ENCODE results near the gene OTX2. TPM values are rescaled to one million over a fixed set of nuclear protein-coding genes. Genes with fewer than 3 reads are reported as not detected.
A peak's percentile ranks its signal among the peaks of the same experiment; 100 is the strongest.

Gene OTX2
- total RNA-seq: not detected

DNA sequence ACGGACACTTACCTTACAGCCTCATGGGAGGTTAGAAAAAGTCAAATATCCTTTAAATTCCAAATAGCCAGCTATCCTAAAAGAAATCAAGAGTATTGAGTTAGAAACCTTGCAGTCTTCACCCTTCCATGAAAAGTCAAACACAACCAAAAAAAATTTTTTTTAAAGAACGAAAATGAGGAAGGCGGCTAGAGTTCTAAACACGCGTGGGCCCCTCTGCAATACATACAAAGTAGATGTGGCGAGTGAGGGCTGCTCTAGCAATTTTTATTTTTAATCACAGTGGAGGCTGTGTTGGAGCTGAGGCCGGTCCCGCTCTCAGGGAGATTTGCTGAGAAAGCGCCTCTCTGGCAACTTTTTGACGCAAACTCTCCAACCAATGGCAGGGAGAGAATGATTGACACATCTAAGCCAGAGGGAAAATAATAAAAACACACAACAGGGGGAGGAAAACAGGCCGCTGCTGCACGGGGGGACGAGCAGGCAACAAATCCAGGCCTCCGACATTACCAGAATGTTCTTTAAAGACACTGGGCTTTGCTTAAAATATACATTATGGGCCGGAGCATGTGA is at the start of gene OTX2:
Gene OTX2, minus strand, starts transcription at position 333 of the 573 bp plus-strand sequence. CDS start 5,023 bp downstream, outside the sequence.
- Mint-ChIP-seq H3K4me3 (peak within 1 kb of the TSS; percentile 42), H3K4me1 (peaks cover 11% of the 10 kb centered on the region), H3K36me3 (ENCODE audit: low read depth) (peaks cover 24% of the 10 kb centered on the region), H3K27me3 (peaks cover 81% of the 10 kb centered on the region), H3K27ac (peak within 1 kb of the TSS; percentile 34), H3K9me3 (peaks cover 5% of the 10 kb centered on the region)
- DNase-seq: no peak
- ChIA-PET POLR2A (no interaction called here), CTCF (no interaction called here)

DNA sequence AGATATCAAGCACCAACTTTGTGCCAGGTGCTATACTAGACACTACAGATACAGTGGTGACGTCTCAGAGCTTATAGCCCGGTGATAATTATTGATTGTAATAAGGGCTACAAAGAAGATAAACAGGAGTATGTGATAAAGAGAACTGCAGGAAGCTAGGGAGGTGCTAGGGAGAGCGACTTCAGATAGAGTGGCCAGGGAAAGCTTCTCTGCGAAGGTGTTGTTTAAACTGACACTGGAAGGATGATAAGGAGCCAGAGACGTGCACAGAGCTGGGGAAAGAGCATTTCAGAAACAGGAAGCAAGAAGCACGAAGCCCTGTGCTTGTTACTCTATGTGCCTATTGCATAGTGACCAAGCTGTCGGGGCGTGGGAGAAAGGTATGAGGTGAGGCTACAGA is 48.1 kb upstream of the OTX2 start:
- DNase-seq: no peak
- Mint-ChIP-seq H3K36me3 (ENCODE audit: low read depth) (no peaks in the 10 kb centered on the region), H3K27ac (no peak overlapping the region), H3K9me3 (no peaks in the 10 kb centered on the region), H3K4me1 (no peaks in the 10 kb centered on the region), H3K4me3 (no peak overlapping the region), H3K27me3 (peaks cover 28% of the 10 kb centered on the region)
- CTCF ChIA-PET: no interaction called here
- POLR2A ChIA-PET: no interaction called here

DNA sequence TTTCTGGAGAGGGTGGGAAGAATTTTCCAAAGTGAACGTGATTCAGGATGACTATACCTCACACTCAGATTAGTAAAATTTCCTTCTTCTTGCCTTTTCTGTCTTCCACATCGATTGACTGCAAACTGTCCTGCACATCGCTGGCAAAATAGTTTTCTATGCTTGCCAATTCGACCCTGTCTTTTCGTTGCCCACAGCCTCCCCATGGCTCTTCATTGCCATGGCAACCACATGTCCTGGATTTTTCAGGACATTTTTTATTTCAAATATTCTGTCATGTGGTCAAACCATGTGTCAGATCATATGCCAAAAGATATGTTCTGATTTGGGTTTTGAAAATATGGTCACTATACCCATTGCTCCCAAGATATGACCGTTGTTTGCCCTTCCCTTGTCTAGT is 46.9 kb upstream of the OTX2 start:
- Mint-ChIP-seq H3K36me3 (ENCODE audit: low read depth) (no peaks in the 10 kb centered on the region), H3K27me3 (peaks cover 28% of the 10 kb centered on the region), H3K4me3 (no peak overlapping the region), H3K4me1 (no peaks in the 10 kb centered on the region), H3K9me3 (no peaks in the 10 kb centered on the region), H3K27ac (no peak overlapping the region)
- CTCF ChIA-PET: no interaction called here
- POLR2A ChIA-PET: no interaction called here
- no peak for DNase-seq

DNA sequence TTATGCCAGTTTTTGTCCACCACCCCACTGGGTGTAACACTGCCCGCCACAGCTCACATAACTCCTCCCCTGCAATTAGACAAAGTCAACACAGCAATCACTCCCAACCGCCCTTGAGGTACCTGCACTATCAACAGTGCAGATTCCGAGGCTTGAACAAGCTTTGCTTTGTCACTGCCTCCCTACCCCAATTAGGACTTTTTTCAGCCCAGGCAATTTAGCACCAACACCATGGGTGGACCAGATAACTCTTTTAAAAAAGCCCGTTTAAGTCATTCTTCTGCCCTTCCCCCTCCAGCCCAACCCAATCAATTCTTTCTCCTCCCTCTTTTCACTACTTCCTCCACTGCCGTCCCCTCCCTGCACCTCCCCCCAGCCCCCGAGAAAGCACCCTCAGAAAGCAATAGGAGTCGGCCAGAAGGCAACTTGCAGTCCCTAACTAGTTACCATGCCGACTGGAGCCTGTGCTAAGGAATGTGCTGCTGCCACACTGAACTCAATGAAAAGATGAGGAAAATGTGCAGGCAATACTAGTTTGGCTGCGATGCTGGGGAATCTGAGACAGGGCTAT is 45.7 kb upstream of the OTX2 start:
- Mint-ChIP-seq H3K27ac (no peak overlapping the region), H3K9me3 (peaks cover 3% of the 10 kb centered on the region), H3K27me3 (peaks cover 31% of the 10 kb centered on the region), H3K36me3 (ENCODE audit: low read depth) (no peaks in the 10 kb centered on the region), H3K4me3 (no peak overlapping the region), H3K4me1 (no peaks in the 10 kb centered on the region)
- ChIA-PET POLR2A (no interaction called here), CTCF (no interaction called here)
- no peak for DNase-seq

DNA sequence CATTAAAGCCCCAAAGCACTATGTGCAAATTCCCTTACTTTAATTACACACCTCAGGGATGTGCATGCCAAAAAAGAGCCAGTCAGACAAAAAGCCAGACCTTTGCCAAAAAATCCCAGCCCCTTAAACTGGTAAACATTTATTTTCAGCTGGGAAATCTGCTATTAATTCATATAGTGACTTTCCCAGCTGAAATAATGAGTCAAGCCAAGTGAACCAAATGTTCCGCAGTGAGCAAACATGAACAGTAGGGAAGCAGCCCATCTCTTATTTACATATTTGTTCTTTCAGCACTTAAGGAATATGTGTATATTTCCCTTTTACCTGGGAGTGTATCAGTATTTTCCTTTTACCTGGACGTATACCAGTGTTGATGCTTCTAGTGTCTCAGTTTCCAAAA is 44.0 kb upstream of the OTX2 start:
- POLR2A ChIA-PET: no interaction called here
- H3K27ac Mint-ChIP-seq: no peak overlapping the region
- no peaks in the 10 kb centered on the region for H3K4me1 Mint-ChIP-seq
- H3K27me3 Mint-ChIP-seq: peaks cover 24% of the 10 kb centered on the region
- H3K9me3 Mint-ChIP-seq: peaks cover 4% of the 10 kb centered on the region
- no peak for DNase-seq
- no peaks in the 10 kb centered on the region for H3K36me3 Mint-ChIP-seq (ENCODE audit: low read depth)
- no peak overlapping the region for H3K4me3 Mint-ChIP-seq
- CTCF ChIA-PET: no interaction called here

DNA sequence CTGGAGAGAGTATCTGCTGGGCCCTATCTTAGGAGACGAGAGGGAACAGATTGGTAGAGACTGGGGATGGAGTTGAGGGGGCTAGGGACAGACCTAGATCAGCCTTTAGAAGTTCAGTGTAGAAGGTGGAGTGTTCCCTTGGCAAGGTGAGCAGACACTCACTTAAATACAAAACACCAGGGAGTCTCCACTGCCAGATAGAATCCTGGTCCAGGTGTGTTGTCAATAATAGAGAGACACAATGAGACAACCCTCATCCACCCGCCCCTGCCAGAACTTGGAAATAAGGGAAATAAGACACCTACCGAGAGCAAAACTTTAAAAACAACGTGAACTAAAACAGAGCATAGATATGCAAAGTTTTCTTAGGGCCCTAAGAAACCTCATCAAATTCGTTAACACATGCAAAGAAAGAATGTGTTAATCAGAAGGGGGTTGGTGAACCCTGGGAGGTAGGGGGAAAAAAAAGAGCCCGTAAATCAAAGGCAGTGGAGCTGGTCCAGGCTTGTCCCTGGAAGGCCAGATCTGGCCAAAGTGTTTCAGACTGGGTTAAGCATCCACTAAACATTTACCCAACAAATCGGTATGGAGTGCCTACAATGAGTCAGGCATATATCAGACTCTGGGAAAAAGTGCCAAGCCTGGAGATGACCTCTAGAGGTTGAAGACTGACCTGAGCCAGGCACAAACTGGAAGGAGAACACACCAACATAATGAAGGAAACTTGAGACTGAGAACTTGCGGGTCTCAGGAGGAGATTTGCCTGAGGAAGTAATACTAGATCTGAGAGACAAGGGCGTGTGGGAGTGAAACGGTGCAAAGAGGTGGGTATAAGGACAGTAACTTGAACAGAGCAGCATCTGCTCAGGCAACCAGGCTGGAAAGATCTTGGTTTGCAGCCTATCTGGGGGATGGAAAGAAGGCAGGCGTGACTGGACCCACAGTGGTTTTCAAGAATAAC is 37.0 kb upstream of the OTX2 start:
- ChIA-PET POLR2A (no interaction called here), CTCF (no interaction called here)
- Mint-ChIP-seq H3K4me1 (no peaks in the 10 kb centered on the region), H3K27ac (no peak overlapping the region), H3K36me3 (ENCODE audit: low read depth) (no peaks in the 10 kb centered on the region), H3K9me3 (peaks cover 4% of the 10 kb centered on the region), H3K27me3 (peaks cover 9% of the 10 kb centered on the region), H3K4me3 (no peak overlapping the region)
- no peak for DNase-seq

DNA sequence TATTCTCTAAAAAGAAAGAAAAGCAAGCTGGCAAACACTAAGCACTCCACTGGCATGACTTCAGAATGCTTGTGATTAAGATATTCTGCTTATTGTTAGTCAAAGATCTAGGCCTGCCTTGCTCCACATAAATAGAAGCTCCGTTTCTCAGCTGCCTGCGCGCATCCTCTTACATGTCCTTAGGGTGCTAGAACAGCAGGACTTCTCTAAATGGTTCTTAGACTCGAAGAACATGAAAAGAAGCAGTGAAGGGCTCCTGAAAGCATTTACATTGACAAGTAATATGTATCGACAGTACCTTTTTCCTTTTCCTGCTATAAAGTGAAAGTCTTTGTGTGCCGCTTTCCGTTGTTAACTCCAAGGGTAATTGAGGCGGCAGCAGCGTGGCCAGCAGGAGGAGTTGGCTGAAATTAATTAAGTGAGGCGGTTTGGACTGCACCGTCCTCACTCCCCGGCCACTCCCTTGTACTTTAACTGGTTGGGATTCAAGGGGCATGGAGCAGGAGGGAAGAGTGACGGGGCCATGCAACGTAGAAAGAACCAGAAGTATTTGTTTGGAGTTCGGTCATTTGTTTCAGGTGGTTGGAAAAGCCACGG is 34.2 kb upstream of the OTX2 start:
- ChIA-PET POLR2A (no interaction called here), CTCF (no interaction called here)
- no peaks in the 10 kb centered on the region for H3K4me1 Mint-ChIP-seq
- no peak overlapping the region for H3K27ac Mint-ChIP-seq
- H3K4me3 Mint-ChIP-seq: no peak overlapping the region
- peaks cover 6% of the 10 kb centered on the region for H3K27me3 Mint-ChIP-seq
- H3K36me3 Mint-ChIP-seq (ENCODE audit: low read depth): no peaks in the 10 kb centered on the region
- no peak for DNase-seq
- H3K9me3 Mint-ChIP-seq: no peaks in the 10 kb centered on the region

DNA sequence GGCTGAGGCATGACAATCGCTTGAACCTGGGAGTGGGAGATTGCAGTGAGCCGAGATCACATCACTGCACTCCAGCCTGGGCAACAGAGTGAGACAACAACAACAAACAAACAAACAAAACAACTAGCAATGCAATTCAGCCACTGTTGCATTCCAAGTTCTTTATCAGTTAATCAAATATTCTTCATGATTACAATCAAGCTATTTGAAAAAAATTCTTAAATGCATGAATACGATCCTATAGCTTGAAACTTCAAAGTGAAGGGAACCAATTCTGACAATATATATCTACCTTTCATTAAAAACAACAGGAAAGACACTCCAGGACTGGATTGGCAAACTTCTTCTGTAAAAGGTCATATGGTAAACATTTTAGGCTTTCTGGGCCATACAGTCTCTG is 31.3 kb upstream of the OTX2 start:
- H3K36me3 Mint-ChIP-seq (ENCODE audit: low read depth): no peaks in the 10 kb centered on the region
- H3K27ac Mint-ChIP-seq: no peak overlapping the region
- H3K4me3 Mint-ChIP-seq: no peak overlapping the region
- H3K4me1 Mint-ChIP-seq: no peaks in the 10 kb centered on the region
- H3K27me3 Mint-ChIP-seq: peaks cover 6% of the 10 kb centered on the region
- no peaks in the 10 kb centered on the region for H3K9me3 Mint-ChIP-seq
- CTCF ChIA-PET: no interaction called here
- DNase-seq: no peak
- POLR2A ChIA-PET: no interaction called here

DNA sequence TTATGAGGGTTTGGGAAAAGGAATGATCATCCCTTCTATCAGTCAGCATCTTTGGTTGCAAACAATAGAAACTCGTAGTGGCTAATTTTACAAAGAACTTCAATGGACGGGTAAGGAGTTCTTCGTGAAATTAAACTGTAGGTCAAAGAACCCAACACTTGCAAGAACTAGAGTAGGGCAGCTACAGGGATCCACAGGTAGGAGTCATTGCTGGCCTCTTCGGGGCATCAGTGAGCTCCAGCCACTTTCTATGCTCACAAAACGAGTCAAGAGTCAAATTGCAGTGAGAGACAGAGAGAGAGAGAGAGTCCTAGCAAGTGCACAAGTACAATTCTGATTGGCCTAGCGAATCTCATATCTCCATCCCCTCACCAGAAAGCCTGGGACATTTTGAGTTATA is 29.9 kb upstream of the OTX2 start:
- Mint-ChIP-seq H3K27ac (no peak overlapping the region), H3K27me3 (peaks cover 6% of the 10 kb centered on the region), H3K4me1 (no peaks in the 10 kb centered on the region), H3K9me3 (no peaks in the 10 kb centered on the region), H3K4me3 (no peak overlapping the region), H3K36me3 (ENCODE audit: low read depth) (no peaks in the 10 kb centered on the region)
- CTCF ChIA-PET: no interaction called here
- DNase-seq: no peak
- POLR2A ChIA-PET: no interaction called here

DNA sequence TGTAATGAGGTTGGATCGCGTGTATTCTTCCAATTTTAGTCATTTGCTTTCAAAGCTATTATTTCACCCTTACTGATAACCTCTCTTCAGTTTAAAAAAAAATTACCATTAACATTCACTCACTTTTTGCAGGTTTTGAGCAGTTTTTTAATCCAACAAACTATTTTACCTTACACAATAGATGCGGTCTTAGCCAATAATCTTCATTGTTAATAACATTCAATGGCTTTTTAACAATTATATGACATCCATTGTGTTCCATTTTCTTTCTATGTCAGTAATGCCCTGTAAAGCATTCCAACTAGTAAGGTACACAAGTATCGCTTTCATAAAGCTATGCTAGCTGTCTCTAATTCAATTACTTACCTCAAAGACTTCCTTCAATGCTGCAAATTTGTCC is 18.9 kb upstream of the OTX2 start:
- H3K27ac Mint-ChIP-seq: no peak overlapping the region
- ChIA-PET POLR2A (no interaction called here), CTCF (no interaction called here)
- H3K4me3 Mint-ChIP-seq: no peak overlapping the region
- DNase-seq: no peak
- no peaks in the 10 kb centered on the region for H3K36me3 Mint-ChIP-seq (ENCODE audit: low read depth)
- no peaks in the 10 kb centered on the region for H3K27me3 Mint-ChIP-seq
- no peaks in the 10 kb centered on the region for H3K9me3 Mint-ChIP-seq
- no peaks in the 10 kb centered on the region for H3K4me1 Mint-ChIP-seq

DNA sequence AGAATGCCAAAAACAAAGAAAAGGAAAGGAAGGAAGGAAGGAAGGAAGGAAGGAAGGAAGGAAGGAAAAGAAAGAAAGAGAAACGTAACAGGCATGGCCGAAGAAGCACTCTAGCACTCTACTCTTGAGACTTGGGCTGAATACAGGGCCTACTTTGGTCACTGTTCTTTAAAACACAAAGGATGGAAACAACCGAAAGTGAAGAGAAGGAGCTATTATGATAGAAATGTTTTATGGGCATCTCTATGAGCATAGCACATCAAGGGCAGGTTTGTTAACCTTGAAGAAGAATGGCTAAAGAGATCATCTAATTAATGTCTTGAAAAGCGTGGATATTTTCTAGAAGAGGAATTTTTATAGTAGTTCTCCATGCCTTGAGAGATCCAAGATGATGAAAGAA is 15.9 kb upstream of the OTX2 start:
- POLR2A ChIA-PET: no interaction called here
- no peak overlapping the region for H3K4me3 Mint-ChIP-seq
- H3K27ac Mint-ChIP-seq: no peak overlapping the region
- peaks cover 5% of the 10 kb centered on the region for H3K27me3 Mint-ChIP-seq
- no peaks in the 10 kb centered on the region for H3K9me3 Mint-ChIP-seq
- H3K4me1 Mint-ChIP-seq: no peaks in the 10 kb centered on the region
- no peak for DNase-seq
- no peaks in the 10 kb centered on the region for H3K36me3 Mint-ChIP-seq (ENCODE audit: low read depth)
- CTCF ChIA-PET: no interaction called here

DNA sequence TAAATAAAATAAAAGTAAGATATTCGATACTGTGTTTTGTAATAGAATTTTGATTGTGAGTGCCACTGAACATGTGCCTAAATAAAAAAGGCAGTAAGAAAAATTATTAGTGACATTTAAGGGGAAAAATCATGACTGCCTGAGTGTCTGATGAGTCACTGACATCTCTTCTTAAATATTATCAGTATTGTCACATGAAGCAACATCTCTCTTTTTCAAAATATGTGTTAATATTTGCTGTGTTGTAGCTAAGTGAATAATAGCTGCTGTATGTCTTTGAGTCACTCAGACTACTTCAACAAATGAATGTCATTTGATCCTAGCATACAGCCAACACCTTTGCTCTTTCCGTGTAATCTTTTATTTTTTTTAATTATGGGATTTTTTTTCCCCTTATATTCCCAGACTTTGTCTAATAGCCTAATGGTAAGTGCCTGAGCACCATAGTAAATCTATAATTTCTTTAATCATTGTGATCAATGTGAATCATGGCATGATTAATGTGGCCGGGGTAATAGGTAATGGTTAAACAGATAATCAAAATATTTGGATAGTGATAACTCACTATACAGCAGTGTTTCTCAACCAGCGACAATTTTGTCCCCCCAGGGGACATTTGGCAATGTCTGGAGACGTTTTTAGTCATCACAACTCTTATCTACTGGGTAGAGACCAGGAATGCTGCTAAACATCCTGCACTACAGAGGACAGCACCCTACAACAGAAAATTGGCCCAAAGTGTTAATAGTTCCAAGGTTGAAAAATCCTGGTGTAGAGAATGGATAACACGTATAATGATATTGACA is 11.7 kb upstream of the OTX2 start:
- CTCF ChIA-PET: no interaction called here
- Mint-ChIP-seq H3K9me3 (no peaks in the 10 kb centered on the region), H3K27me3 (peaks cover 33% of the 10 kb centered on the region), H3K27ac (no peak overlapping the region), H3K36me3 (ENCODE audit: low read depth) (no peaks in the 10 kb centered on the region), H3K4me3 (no peak overlapping the region), H3K4me1 (no peaks in the 10 kb centered on the region)
- POLR2A ChIA-PET: no interaction called here
- DNase-seq: no peak

DNA sequence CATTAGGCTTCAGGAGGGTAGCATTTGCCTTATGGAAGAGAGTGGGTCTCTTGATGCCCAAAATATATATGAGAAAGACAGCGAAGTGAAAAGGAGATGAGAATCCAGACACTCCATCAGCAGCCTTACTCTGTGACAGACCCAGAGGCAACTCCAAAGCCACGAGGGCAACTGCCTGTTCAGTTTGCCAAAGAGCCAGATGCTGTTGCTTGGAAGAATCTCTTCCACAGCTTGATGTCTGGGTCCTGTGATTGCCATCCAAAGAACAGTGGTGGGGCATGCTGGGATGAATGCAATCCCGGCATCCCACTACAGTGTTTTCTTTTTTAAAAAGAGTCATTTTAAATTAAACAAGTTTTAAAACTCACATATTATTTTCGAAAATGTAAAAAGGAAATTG is 10.9 kb upstream of the OTX2 start:
- Mint-ChIP-seq H3K36me3 (ENCODE audit: low read depth) (no peaks in the 10 kb centered on the region), H3K4me1 (no peaks in the 10 kb centered on the region), H3K27ac (no peak overlapping the region), H3K9me3 (no peaks in the 10 kb centered on the region), H3K4me3 (no peak overlapping the region), H3K27me3 (peaks cover 39% of the 10 kb centered on the region)
- no peak for DNase-seq
- ChIA-PET CTCF (no interaction called here), POLR2A (no interaction called here)

Data from activated CD4-positive, alpha-beta memory T cell treated with anti-CD3 and anti-CD28 coated beads, Interleukin-2, amount 10 ng/mL, durations not matched to agents 7 days and 5 days (primary cell).